Ishikawa (cell line): ENCODE results near the gene INSYN2B.

Source experiments
- CEBPB ChIP-seq: IDR thresholded peaks from 2 replicates; pipeline ENCODE4 v1.6.1; 2012
- EGR1 ChIP-seq: IDR thresholded peaks from 2 replicates; pipeline ENCODE4 v1.6.1; 2012
- EP300 ChIP-seq: IDR thresholded peaks from 2 replicates; pipeline ENCODE4 v1.6.1; 2012; ENCODE audit warnings: borderline replicate concordance
- FOXM1 ChIP-seq: IDR thresholded peaks from 2 replicates; pipeline ENCODE4 v1.6.1; 2012; ENCODE audit warnings: low read depth, borderline replicate concordance
- NFIC ChIP-seq: IDR thresholded peaks from 2 replicates; pipeline ENCODE4 v1.6.1; 2012
- RAD21 ChIP-seq: IDR thresholded peaks from 2 replicates; pipeline ENCODE4 v1.6.1; 2012; ENCODE audit warnings: low read depth
- ZBTB7A ChIP-seq: IDR thresholded peaks from 2 replicates; pipeline ENCODE4 v1.6.1; 2012; ENCODE audit warnings: low read depth
- TF ChIP-seq, protein P1 (sequence below): IDR thresholded peaks from 2 replicates; pipeline ENCODE4 v1.6.1; 2012; ENCODE audit warnings: low read depth, mild to moderate bottlenecking

GRCh38 chr5:169869066-169869465, 111.2 kb downstream of the INSYN2B start:
- no peak for TF ChIP-seq RAD21
- TF ChIP-seq, protein P1, sequence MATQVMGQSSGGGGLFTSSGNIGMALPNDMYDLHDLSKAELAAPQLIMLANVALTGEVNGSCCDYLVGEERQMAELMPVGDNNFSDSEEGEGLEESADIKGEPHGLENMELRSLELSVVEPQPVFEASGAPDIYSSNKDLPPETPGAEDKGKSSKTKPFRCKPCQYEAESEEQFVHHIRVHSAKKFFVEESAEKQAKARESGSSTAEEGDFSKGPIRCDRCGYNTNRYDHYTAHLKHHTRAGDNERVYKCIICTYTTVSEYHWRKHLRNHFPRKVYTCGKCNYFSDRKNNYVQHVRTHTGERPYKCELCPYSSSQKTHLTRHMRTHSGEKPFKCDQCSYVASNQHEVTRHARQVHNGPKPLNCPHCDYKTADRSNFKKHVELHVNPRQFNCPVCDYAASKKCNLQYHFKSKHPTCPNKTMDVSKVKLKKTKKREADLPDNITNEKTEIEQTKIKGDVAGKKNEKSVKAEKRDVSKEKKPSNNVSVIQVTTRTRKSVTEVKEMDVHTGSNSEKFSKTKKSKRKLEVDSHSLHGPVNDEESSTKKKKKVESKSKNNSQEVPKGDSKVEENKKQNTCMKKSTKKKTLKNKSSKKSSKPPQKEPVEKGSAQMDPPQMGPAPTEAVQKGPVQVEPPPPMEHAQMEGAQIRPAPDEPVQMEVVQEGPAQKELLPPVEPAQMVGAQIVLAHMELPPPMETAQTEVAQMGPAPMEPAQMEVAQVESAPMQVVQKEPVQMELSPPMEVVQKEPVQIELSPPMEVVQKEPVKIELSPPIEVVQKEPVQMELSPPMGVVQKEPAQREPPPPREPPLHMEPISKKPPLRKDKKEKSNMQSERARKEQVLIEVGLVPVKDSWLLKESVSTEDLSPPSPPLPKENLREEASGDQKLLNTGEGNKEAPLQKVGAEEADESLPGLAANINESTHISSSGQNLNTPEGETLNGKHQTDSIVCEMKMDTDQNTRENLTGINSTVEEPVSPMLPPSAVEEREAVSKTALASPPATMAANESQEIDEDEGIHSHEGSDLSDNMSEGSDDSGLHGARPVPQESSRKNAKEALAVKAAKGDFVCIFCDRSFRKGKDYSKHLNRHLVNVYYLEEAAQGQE = no peak
- no peak for TF ChIP-seq CEBPB
- TF ChIP-seq EP300 = no peak
- no peak for TF ChIP-seq FOXM1
- no peak for TF ChIP-seq NFIC
- TF ChIP-seq EGR1 = no peak
- TF ChIP-seq ZBTB7A = no peak
